Subcutaneous adipose tissue (tissue), 4 donors: ENCODE results near the gene DRD1. TPM values are rescaled to one million over a fixed set of nuclear protein-coding genes. Genes with fewer than 3 reads are reported as not detected.

Experiments used
- total RNA-seq, 4 donors: library from RNA; depleted of rRNA; stranded (reverse); fragments of >200 nt; gene quantifications; one replicate each; pipeline ENCODE4 v1.1.0, GENCODE V29; 2016
- TF ChIP-seq, protein P1 (sequence below): fragments of 450-650 bp; IDR thresholded peaks from one replicate; pipeline ENCODE4 v1.5.1; 2016; ENCODE audit warnings: low read depth, mild to moderate bottlenecking, control low read depth, antibody characterized with exemption, moderate library complexity

DRD1 gene
- total RNA-seq, 4 donors from 2014 or later, result 0.17 TPM; not detected in 3

DNA sequence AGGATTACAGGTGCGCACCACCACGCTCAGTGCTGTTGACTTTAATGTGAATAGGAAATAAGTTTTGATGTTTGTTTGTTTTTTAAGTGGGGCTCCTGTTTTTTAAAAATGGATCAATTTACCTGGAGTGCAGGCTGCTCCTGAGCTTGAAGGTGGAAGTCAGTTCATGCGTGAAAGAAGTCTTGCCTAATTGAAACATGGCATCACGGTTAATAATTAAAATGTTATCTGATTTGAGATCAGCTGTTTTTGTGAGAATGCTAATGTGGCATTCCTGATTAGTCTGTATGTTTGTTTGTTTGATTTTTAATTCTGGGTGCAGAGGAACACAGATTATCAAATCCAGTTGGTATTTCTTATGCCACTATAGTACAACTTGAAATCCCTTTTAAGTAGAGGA is 40.8 kb upstream of the DRD1 start:
- TF ChIP-seq, protein P1, sequence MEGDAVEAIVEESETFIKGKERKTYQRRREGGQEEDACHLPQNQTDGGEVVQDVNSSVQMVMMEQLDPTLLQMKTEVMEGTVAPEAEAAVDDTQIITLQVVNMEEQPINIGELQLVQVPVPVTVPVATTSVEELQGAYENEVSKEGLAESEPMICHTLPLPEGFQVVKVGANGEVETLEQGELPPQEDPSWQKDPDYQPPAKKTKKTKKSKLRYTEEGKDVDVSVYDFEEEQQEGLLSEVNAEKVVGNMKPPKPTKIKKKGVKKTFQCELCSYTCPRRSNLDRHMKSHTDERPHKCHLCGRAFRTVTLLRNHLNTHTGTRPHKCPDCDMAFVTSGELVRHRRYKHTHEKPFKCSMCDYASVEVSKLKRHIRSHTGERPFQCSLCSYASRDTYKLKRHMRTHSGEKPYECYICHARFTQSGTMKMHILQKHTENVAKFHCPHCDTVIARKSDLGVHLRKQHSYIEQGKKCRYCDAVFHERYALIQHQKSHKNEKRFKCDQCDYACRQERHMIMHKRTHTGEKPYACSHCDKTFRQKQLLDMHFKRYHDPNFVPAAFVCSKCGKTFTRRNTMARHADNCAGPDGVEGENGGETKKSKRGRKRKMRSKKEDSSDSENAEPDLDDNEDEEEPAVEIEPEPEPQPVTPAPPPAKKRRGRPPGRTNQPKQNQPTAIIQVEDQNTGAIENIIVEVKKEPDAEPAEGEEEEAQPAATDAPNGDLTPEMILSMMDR, result no peak

DNA sequence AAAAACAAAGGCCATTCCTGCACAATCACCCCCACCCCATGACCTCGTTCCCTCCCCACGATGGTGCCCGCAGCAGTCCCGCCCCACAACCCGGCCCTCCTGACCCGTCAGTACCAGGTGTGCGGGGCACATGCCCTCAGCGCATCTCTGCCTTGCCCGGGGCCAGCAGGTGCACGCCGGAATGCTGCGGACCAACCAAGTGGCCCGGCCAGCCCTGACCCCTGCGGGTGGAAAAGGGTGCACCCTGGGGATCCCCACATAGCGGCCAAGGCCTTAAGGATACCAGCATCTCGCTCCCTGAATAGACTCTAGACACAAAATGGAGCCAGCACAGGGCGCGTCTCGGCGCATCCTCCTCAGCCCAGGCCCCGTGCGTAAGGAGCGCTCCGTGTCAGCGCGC is 40.3 kb upstream of the DRD1 start:
- TF ChIP-seq, protein P1, result no peak

DNA sequence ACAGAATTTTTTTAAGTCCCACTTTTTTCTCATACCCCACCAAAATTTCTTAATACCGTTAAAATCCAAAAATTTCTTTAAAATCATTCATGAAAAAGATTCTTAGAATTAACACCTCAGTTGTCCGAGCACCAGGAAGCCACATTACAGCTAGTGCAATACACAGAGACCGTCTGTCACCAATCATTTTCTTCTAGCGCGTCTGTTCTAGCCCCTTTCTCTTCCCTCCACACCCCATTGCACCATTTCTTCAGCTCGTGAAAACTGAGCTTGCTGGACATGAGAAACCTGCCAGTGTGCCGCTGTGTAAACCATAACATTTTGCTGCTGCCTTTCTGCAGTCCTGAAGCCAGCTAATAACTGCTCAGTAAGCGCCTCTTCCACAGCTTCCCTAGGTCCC is 39.4 kb upstream of the DRD1 start:
- TF ChIP-seq, protein P1, result no peak

DNA sequence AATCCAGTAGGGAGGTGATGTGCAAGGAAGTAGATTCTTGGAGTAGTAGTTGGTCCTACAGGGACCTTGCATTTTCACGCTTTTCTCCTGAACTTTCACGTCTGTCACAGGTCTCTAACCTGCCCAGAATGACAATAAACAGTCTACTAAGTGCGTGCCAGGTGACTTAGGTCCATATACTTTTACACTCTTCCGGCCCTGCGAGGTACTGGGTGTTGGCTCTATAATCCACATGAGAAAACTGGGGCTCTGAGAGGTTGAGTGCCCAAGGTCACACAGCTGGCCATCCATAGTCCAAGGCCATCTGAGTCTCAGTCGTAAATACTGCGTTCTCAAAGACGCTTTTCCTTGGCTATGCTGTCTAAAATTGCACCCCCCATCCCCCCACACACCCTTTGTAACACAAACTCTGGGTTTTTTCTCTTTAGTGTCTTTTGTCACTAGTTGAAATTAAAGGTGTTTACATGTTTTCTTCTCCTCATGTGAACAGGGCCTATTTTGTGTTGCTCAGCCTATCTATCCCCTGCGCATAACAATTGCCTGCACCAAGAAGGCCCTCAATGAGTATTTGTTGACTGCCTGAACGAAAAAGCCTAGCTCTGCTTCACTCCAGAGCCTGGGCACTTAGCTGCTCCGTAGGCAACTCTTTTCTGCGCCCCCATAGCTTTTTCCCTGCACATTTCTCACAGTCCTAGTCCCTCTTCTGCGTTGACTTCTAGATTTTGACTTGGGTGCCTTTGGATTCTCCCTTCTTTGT is 35.3 kb upstream of the DRD1 start:
- TF ChIP-seq, protein P1, result no peak

DNA sequence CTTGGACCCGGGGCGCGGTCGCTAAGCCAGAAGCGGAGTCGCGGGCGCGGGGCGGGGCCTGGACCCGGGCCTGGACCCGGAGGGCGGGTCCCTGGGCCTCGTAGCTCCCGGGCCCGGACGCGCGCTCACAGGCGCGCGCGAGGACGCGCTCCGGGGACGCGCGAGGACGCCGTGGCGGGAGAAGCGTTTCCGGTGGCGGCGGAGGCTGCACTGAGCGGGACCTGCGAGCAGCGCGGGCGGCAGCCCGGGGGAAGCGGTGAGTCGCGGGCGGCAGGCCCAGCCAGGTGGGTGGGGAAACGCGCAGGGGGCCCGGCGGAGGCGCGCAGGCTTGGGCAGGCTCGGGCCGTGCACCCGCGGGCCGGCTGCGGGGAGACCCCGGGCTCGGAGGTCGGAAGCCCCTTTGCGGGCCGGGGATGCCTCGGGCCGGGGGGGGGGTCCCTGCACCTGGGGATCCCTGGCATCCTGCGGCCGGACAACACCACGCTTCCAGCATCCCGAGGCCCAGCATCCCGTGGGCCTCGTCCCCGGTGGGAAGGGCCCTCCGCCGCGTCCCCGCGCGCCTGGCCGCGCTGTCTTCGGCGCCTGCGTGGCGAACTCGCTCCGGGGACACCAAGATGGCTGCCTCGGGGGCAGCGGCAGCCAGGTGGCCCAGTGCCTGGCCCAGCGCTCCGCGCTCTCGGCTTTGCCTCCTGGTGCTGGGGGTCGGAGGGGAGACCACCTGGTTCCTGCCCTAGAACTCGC is 34.6 kb upstream of the DRD1 start, which contains the start of gene SFXN1:
Gene SFXN1 (plus strand): TSS at position 177 of the 741 bp plus-strand sequence. CDS start 13,544 bp downstream, outside the sequence.
- TF ChIP-seq, protein P1, result no peak

DNA sequence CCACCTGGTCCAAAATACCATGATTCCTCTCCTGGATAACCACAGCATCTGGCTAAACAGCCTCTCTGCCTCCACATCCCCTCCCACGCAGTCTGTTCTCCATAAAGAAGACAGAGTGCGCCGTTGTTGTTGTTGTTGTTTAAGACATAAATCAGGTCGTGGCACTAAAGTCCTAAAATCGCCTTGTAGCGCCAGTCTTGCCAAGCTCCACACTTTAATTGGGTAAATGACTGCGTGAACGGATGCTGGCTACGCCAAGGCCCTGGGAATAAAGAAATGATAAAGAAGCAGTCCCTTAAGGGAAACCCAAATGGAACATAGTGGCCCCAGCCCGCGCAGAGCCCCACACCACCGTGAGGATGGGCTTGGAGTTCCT is 34.0 kb upstream of the DRD1 start:
- TF ChIP-seq, protein P1, result no peak

DNA sequence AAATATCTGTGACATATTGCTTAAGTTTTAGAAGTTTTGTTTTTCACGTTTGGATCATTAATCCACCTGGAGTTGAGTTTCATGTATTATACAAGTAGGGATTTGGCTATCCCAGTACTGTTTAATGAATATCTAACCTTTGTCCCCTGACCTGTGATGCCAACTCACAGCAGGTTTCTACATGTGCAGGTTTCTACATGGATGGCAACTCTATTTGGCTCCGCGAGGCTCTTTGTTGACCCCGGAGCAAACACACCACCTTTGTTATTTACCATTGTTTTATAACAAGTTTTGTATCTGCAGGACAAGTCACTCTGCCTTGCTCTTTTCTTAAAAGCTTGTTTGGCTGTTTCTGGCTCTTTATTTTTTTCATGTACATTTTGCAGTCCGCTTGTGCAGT is 33.5 kb upstream of the DRD1 start:
- TF ChIP-seq, protein P1, result no peak
